GM12878 (cell line): ENCODE data around the gene CD82. TPM values are rescaled to one million over a fixed set of nuclear protein-coding genes. Genes with fewer than 3 reads are reported as not detected.
A peak's percentile ranks its signal among the peaks of the same experiment; 100 is the strongest.

Experiments used
- DPF2 ChIP-seq: fragments of 450-650 bp; IDR thresholded peaks from 2 replicates; pipeline ENCODE4 v1.6.1; 2017; ENCODE audit warnings: mild to moderate bottlenecking
- FOS ChIP-seq: IDR thresholded peaks from 3 replicates; pipeline ENCODE4 v1.6.1; 2011; ENCODE audit warnings: borderline replicate concordance; ENCODE audit not compliant: insufficient read length; ENCODE audit errors: extremely low read depth
- HDGF ChIP-seq: fragments of 450-650 bp; IDR thresholded peaks from 2 replicates; pipeline ENCODE4 v1.6.1; 2016; ENCODE audit warnings: antibody characterized with exemption
- IRF4 ChIP-seq: IDR thresholded peaks from 2 replicates; pipeline ENCODE4 v1.6.1; 2011; ENCODE audit warnings: low read depth, low read length
- KLF5 ChIP-seq: fragments of 450-650 bp; IDR thresholded peaks from 2 replicates; pipeline ENCODE4 v1.6.1; 2014; ENCODE audit warnings: mild to moderate bottlenecking; ENCODE audit not compliant: partially characterized antibody
- NFXL1 ChIP-seq: fragments of 450-650 bp; IDR thresholded peaks from 2 replicates; pipeline ENCODE4 v1.6.1; 2017; ENCODE audit warnings: antibody characterized with exemption, mild to moderate bottlenecking, borderline replicate concordance
- PKNOX1 ChIP-seq: fragments of 450-650 bp; IDR thresholded peaks from 2 replicates; pipeline ENCODE4 v1.6.1; 2016; ENCODE audit warnings: mild to moderate bottlenecking
- POU2F2 ChIP-seq: IDR thresholded peaks from 3 replicates; pipeline ENCODE4 v1.6.1; 2011; ENCODE audit warnings: low read depth, mild to moderate bottlenecking, low read length, borderline replicate concordance
- RUNX3 ChIP-seq: IDR thresholded peaks from 2 replicates; pipeline ENCODE4 v1.6.1; 2012; ENCODE audit warnings: low read length, inconsistent platforms
- SMAD1 ChIP-seq: fragments of 450-650 bp; IDR thresholded peaks from 2 replicates; pipeline ENCODE4 v1.6.1; 2018; ENCODE audit warnings: mild to moderate bottlenecking, low read depth; ENCODE audit not compliant: partially characterized antibody
- YY1 ChIP-seq: IDR thresholded peaks from 2 replicates; pipeline ENCODE4 v1.6.1; 2011; ENCODE audit warnings: low read depth, mild to moderate bottlenecking, low read length
- ZBED1 ChIP-seq: IDR thresholded peaks from 2 replicates; pipeline ENCODE4 v1.6.1; 2016; ENCODE audit warnings: borderline replicate concordance
- ZBTB33 ChIP-seq: fragments of 450-650 bp; IDR thresholded peaks from 2 replicates; pipeline ENCODE4 v1.6.1; 2017; ENCODE audit warnings: mild to moderate bottlenecking
- polyA plus RNA-seq, 11 experiments: library from polyadenylated mRNA; depleted of rRNA in 4 of 11; unstranded in 6 of 11; stranded (reverse) in 5 of 11; fragments of >200 nt; fragmentation: Nextera tagmentation in 4 of 11; fragmentation: Illumina TruSeq in 1 of 11; extraction: Ambion mirVana in 4 of 11; extraction: Trizol in 1 of 11; gene quantifications; 1 replicate in 1 of 11; 2 replicates in 10 of 11; pipeline versions ENCODE4 v1.2.1 to v1.2.3, GENCODE V29; 2011 to 2016; ENCODE audit warnings: inconsistent platforms in 2 of 11, missing spikeins in 2 of 11, low read depth in 1 of 11
- total RNA-seq, 4 experiments: library from RNA; depleted of rRNA in 3 of 4; stranded (reverse); fragments of >200 nt in 3 of 4; fragmentation: Illumina TruSeq in 1 of 4; extraction: Trizol in 1 of 4; gene quantifications; 2 replicates each; pipeline versions ENCODE4 v1.2.1 to v1.2.3, GENCODE V29; 2013 to 2021
- TF ChIP-seq, protein P1 (sequence below): fragments of 450-650 bp; formaldehyde crosslinking; IDR thresholded peaks from 2 replicates; pipeline ENCODE4 v1.4.0; 2022; ENCODE audit warnings: mild to moderate bottlenecking, moderate library complexity
- TF ChIP-seq, protein P2 (sequence below): IDR thresholded peaks from 2 replicates; pipeline ENCODE4 v1.6.1; 2011; ENCODE audit warnings: mild to moderate bottlenecking, low read depth, low read length, moderate library complexity; ENCODE audit not compliant: insufficient replicate concordance
- TF ChIP-seq, protein P3 (sequence below), 3 experiments: IDR thresholded peaks in 2 of 3; conservative IDR thresholded peaks in 1 of 3; 2 replicates each; pipeline ENCODE4 v1.5.1; 2011; ENCODE audit warnings: low read depth in 3 of 3, low read length in 3 of 3, mild to moderate bottlenecking in 3 of 3, control low read depth in 2 of 3, moderate library complexity in 2 of 3, inconsistent platforms in 1 of 3, mixed read lengths in 1 of 3; ENCODE audit not compliant: control insufficient read depth in 2 of 3, insufficient read depth in 1 of 3; ENCODE audit errors: extremely low read depth in 1 of 3

CD82 gene
- total and polyA plus RNA-seq, 10 of the 15 experiments (the other 5 are each of a cell fraction or from before 2014, with no cell fraction given): 5.2 to 180 (median 84.7) TPM

GRCh38 chr11:44611687-44612434 is 46.4 kb downstream of the CD82 start (continued):
- TF ChIP-seq, protein P1, sequence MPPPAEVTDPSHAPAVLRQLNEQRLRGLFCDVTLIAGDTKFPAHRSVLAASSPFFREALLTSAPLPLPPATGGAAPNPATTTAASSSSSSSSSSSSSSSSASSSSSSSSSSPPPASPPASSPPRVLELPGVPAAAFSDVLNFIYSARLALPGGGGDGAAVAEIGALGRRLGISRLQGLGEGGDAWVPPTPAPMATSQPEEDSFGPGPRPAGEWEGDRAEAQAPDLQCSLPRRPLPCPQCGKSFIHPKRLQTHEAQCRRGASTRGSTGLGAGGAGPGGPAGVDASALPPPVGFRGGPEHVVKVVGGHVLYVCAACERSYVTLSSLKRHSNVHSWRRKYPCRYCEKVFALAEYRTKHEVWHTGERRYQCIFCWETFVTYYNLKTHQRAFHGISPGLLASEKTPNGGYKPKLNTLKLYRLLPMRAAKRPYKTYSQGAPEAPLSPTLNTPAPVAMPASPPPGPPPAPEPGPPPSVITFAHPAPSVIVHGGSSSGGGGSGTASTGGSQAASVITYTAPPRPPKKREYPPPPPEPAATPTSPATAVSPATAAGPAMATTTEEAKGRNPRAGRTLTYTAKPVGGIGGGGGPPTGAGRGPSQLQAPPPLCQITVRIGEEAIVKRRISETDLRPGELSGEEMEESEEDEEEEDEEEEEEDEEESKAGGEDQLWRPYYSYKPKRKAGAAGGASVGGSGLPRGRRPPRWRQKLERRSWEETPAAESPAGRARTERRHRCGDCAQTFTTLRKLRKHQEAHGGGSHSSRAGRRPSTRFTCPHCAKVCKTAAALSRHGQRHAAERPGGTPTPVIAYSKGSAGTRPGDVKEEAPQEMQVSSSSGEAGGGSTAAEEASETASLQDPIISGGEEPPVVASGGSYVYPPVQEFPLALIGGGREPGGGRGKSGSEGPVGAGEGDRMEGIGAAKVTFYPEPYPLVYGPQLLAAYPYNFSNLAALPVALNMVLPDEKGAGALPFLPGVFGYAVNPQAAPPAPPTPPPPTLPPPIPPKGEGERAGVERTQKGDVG (CRISPR knock-in tag): no peak
- TF ChIP-seq IRF4 (no peak), YY1 (peak; percentile 10; the same call in 1 of the 2 replicates), SMAD1 (no peak), NFXL1 (peak; percentile 92; the same call in 1 of the 2 replicates), FOS (no peak), RUNX3 (peak; percentile 73), ZBED1 (no peak; the same call in 1 of the 2 replicates), KLF5 (no peak), ZBTB33 (no peak), DPF2 (peak; percentile 63), HDGF (no peak), POU2F2 (no peak), PKNOX1 (peak; percentile 45)
- TF ChIP-seq, protein P2, sequence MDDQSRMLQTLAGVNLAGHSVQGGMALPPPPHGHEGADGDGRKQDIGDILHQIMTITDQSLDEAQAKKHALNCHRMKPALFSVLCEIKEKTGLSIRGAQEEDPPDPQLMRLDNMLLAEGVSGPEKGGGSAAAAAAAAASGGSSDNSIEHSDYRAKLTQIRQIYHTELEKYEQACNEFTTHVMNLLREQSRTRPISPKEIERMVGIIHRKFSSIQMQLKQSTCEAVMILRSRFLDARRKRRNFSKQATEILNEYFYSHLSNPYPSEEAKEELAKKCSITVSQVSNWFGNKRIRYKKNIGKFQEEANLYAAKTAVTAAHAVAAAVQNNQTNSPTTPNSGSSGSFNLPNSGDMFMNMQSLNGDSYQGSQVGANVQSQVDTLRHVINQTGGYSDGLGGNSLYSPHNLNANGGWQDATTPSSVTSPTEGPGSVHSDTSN: no peak
- TF ChIP-seq, protein P3, sequence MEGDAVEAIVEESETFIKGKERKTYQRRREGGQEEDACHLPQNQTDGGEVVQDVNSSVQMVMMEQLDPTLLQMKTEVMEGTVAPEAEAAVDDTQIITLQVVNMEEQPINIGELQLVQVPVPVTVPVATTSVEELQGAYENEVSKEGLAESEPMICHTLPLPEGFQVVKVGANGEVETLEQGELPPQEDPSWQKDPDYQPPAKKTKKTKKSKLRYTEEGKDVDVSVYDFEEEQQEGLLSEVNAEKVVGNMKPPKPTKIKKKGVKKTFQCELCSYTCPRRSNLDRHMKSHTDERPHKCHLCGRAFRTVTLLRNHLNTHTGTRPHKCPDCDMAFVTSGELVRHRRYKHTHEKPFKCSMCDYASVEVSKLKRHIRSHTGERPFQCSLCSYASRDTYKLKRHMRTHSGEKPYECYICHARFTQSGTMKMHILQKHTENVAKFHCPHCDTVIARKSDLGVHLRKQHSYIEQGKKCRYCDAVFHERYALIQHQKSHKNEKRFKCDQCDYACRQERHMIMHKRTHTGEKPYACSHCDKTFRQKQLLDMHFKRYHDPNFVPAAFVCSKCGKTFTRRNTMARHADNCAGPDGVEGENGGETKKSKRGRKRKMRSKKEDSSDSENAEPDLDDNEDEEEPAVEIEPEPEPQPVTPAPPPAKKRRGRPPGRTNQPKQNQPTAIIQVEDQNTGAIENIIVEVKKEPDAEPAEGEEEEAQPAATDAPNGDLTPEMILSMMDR (IDR thresholded peaks at IDR 0.05 in 2 of 3, conservative IDR thresholded peaks at IDR 0.05 in 1 of 3; ENCODE audit: control insufficient read depth in 2 of 3, extremely low read depth in 1 of 3, insufficient read depth in 1 of 3, low read depth in 3 of 3, low read length in 3 of 3): no peak
